Endothelial cell of umbilical vein (primary cell): Measurements from ENCODE around the gene ETS1.

Source experiments
- CTCF ChIP-seq, 2 donors: IDR thresholded peaks; 1 replicate in 1 of 2; 2 replicates in 1 of 2; pipeline ENCODE4 v1.5.1; 2011; ENCODE audit warnings: low read length in 2 of 2, mild to moderate bottlenecking in 2 of 2, moderate library complexity in 2 of 2, control low read depth in 1 of 2, inconsistent platforms in 1 of 2, low read depth in 1 of 2; ENCODE audit not compliant: insufficient read depth in 1 of 2; ENCODE audit errors: extremely low read depth in 1 of 2
- POLR2A ChIP-seq: IDR thresholded peaks from 2 replicates; pipeline ENCODE4 v1.6.1; 2012; ENCODE audit warnings: low read depth, mild to moderate bottlenecking, control low read depth, low read length
- POLR2AphosphoS5 ChIP-seq: IDR thresholded peaks from 2 replicates; pipeline ENCODE4 v1.6.1; 2012; ENCODE audit warnings: low read depth, mild to moderate bottlenecking, control low read depth, low read length, moderate library complexity; ENCODE audit not compliant: insufficient read depth

- TF ChIP-seq CTCF (IDR thresholded peaks at IDR 0.05; ENCODE audit: extremely low read depth in 1 of 2, insufficient read depth in 1 of 2, low read depth in 1 of 2, low read length in 2 of 2): no peak
- no peak for TF ChIP-seq POLR2AphosphoS5
- TF ChIP-seq POLR2A: no peak
These were observed 35.6 kb downstream of the ETS1 start for GRCh38 chr11:128551611-128552335.
